Left renal cortex interstitium (tissue), 4 donors: ENCODE data around the gene BCAR1. TPM values are rescaled to one million over a fixed set of nuclear protein-coding genes. Genes with fewer than 3 reads are reported as not detected.
"Not testable (repeated sequence)": the region's sequence is repeated elsewhere in the genome, so short reads cannot be mapped to it uniquely, and the experiment has no call there.

Experiments used
- DNase-seq, 4 donors: peaks; one replicate each; pipeline ENCODE4 v3.0.0-alpha.2; 2013; ENCODE audit warnings: low read depth in 4 of 4, low spot score in 2 of 4, missing footprints in 1 of 4
- polyA plus RNA-seq, 4 donors: library from polyadenylated mRNA; unstranded; fragments of 120-200 nt; gene quantifications; one replicate each; pipeline ENCODE4 v1.2.1, GENCODE V29; 2013; ENCODE audit not compliant: insufficient read length in 4 of 4

The BCAR1 gene
- polyA plus RNA-seq, 4 donors: 39.3 to 78.8 (median 64.1) TPM

DNA sequence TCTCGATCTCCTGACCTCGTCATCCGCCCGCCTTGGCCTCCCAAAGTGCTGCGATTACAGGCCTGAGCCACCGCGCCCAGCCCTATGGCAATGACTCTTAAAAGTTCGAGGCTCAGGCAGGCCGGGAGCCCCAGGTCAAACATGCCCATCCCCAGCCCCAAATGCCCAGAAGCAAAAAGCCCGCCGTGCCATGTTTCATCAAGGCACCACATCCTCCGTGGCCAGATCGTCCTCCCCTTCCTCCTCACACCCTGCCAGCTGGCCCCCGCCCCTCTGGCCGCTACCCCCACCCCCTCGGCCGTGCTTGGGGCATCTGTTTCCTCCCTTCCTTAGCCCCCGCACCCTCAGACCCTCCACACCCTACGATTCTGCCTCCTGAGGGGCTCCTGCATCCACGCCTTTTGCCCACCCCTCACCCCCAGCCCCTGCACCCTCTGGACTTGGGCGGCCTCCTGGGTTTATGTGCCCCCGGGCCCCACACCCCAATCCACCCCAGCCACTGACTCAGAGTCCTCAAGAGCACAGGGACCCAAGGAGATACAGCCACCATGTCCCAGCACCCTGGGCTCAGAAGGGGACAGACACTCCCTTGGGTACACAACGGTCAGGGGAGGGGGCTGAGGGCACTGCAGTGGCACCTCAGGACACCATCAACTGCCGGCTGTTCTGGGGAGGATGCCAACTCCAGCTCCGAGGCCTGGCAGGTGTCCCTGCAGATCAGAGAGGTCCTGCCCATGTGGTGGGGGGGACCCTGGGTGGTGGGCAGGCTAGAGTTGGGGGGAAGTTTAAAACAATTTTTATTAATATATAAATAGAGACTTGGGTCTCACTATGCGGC, 25.5 kb downstream of the BCAR1 start:
- no peak for DNase-seq

DNA sequence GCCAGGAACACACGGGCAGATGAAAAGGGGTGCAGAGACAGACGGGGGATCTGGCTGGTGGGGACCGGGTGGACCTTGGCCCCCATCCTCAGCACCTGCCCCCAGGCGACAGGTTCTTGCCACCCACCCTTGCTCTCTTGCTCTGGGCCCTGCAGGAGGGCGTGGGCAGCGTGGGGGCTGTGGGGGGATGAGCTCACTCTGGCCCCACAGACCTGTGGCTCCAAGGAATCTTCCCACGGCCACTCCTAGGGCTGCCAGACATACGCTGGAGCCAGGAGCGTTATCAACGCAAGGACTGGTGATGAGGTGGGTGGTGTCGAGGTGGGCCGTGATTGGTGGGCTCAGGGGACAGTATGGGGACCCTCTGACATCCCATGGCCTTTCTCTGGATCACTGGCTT, 26.3 kb downstream of the BCAR1 start:
- no peak for DNase-seq

DNA sequence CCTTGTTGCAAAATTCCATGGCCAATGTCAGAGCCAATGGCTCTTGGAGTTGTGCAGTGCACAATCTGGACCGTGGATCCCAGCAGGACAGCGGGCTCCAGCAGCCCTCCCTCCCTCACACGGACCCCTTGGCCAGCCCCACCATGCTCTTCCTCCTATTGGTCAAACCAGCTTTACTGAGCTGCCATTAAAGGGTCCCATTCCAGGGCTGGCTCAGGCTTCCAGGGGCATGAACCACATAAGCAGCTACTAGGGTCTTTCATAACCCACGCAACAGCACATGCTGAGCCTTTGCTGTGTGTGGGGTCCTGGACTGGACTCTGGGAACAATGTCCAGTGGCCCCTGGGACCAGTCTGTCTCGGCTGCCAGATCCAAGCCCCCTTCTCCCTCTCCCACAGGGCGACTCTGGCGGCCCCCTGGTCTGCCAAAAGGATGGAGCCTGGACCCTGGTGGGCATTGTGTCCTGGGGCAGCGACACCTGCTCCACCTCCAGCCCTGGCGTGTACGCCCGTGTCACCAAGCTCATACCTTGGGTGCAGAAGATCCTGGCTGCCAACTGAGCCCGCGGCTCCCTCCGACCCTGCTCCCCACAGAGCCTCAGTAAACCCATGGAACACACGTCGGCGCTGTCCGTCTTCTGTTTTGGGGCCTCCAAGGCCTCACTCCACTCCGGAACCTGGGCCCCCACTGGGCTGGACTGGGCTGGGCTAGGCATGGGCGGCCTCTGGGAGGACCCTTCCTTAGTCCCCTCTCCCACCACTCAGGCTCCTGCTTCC, 26.9 kb downstream of the BCAR1 start:
- DNase-seq: no peak

GRCh38 chr16:75223129-75223528, 28.3 kb downstream of the BCAR1 start:
- not testable (repeated sequence) for DNase-seq

DNA sequence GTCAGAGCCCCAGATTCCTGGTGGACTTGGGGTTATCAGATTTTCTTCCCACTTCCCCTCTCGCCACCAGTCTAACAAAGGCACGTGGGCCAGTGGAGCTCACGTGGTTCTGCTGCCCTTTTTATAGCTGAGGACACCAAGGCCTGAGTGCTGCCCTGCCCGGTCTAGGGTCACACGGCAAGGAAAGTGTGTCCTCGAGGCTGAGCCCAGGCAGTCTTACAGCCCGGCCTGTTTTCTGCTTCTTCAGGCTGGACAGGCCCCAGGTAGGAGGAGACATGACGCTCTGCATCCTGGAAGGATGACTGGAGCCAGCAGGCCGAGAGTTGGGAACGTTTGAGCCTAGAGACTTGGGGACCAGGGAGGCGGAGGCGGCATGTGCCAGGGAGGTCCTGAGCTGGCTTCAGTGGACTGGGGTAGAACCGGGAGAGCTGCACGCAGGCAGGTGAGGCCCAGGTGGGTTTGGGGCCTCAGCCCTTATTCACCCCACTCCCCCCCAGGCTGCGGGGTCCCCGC, 29.1 kb downstream of the BCAR1 start:
- no peak for DNase-seq

DNA sequence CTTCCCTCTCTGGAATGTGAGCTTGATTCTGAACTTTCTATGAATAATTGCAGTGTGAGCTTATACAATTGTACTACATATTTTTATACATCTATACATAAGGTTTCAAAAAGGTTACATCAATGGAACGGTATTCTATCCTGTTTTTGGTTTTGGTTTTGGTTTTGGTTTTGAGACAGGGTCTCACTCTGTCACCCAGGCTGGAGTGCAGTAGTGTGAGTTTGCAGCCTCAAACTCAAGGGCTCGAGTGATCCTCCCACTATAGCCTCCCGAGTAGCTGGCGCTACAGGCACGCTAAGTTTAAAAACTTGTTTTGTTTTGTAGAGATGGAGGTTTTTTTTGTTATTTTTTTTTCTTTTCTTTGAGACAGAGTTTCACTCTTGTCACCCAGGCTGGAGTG, 31.6 kb downstream of the BCAR1 start:
- no peak for DNase-seq

DNA sequence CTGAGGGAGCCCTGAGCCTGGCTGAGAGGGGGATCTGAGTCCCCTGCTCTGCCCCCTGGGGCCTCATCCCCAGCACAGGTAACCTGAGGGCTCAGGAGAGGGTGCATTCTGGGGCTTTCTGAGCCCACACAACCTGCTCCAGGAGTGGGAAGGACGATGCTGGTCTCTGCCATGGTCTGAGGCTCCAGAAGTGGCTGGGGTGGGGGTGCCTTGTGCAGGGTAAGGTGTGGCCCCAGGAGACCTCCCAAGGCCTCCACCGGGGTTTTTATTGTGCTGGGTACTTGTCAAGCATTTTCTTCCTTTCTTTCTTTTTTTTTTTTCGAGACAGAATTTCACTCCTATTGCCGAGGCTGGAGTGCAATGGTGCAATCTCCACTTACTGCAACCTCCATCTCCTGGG, 32.3 kb downstream of the BCAR1 start:
- no peak for DNase-seq

DNA sequence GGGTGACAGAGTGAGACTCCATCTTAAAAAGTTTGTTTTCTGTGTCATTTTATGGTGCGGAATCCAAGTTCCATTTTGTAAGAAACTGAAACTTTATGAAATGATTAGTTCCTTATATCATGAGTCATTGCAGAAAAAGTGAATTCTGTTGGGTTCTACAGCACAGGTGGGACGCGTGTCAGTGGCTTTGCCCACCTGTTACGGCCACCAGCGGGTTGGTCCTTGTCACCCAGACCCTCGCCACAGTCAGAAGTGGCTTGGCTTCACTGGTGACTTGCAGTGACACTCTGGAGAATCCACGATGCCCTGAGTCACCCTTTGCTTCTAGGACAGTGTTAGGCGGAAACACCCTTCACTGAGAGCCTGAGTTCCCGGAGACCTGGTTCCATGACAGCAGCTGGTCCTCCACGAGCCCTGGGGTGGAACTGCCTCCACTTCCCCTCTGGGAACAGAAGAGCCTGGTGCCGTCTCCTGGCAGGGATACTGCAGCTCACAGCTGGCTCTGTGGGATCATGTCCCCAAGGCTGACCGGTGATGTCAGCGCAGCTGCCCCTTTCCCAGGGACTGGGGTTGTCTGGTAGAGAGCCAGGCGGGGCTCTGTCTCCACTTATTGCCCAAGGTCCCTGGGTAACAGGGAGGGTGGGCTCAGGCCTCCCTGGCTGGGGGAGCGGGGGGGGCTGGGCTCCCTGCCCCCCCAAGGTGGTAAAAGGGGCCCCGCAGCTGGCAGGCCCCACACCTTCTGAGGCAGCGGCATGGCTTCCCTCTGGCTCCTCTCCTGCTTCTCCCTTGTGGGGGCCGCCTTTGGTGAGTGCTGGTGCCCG, 33.0 kb downstream of the BCAR1 start, which contains the start of gene CTRB1:
Gene CTRB1 (plus strand): TSS at position 733 of the 821 bp plus-strand sequence. CDS start 20 bp downstream, at position 753.
- no peak for DNase-seq

GRCh38 chr16:75217389-75217851, 34.0 kb downstream of the BCAR1 start:
- DNase-seq: no peak

DNA sequence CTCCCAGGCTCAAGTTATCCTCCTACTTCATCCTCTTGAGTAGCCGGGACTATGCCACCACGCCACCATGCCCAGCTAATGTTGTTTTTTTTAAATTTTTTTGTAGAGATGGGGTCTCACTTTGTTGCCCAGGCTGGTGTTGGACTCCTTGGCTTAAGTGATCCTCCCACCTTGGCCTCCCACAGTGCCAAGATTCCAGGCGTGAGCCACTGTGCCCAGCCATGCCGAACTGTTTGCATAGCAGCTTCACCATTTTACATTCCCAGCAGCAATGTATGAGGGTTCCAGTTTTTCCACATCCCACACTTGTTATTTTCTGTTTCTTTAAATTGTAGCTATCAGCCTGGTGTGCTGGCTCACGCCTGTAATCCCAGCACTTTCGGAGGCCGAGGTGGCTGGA, 34.8 kb downstream of the BCAR1 start:
- no peak for DNase-seq

DNA sequence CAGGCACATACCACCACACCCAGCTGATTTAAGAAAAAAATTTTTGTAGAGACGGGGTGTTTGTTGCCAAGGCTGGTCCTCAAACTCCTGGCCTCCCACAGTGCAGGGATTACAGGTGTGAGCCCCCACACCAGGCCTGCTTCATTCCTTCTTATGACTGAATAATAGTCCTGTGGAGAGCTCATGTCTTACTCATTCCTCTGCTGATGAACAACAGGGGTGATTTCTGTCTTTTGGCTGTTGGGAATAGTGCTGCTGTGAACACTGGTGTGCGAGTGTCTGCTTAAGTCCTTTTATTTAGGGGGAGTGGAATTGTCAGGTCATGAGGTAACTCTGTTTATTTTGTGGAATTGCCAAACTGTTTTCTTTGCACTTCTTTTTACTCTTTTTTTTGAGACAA, 35.3 kb downstream of the BCAR1 start:
- no peak for DNase-seq

- not testable (repeated sequence) for DNase-seq
These were observed 40.1 kb downstream of the BCAR1 start for GRCh38 chr16:75211286-75211685.

DNA sequence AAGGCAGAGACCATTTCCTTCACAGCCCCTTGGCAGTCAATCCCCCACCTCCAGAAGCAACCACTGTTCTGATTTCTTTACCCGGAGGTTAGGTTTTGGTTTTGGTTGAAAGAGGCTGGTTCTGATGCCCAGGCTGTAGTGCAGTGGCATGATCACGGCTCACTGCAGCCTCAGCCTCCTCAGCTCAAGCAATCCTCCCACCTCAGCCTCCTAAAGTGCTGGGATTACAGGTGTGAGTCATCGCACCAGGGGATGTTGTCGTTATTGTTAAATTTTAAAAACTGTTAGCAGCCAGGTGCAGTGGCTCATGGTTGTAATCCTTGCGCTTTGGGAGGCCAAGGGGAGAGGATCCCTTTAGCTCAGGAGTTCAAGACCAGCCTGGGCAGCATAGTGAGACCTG, 41.5 kb downstream of the BCAR1 start:
- DNase-seq: no peak

DNA sequence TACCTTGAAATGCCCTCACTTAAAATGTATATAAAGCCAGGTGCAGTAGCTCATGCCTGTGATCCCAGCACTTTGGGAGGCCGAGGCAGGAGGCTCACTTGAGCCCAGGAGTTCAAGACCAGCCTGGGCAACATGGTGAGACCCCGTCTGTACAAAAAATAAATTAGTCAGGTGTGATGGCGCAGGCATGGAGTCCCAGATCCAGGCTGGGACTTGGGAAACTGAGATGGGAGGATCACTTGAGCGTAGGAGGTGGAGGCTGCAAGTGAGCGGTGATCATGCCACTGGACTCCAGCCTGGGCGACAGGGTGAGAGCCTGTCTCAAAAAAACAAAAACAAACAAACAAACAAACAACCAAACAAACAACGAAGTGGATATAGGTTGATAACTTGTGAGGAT, 41.9 kb downstream of the BCAR1 start:
- not testable (repeated sequence) for DNase-seq

DNA sequence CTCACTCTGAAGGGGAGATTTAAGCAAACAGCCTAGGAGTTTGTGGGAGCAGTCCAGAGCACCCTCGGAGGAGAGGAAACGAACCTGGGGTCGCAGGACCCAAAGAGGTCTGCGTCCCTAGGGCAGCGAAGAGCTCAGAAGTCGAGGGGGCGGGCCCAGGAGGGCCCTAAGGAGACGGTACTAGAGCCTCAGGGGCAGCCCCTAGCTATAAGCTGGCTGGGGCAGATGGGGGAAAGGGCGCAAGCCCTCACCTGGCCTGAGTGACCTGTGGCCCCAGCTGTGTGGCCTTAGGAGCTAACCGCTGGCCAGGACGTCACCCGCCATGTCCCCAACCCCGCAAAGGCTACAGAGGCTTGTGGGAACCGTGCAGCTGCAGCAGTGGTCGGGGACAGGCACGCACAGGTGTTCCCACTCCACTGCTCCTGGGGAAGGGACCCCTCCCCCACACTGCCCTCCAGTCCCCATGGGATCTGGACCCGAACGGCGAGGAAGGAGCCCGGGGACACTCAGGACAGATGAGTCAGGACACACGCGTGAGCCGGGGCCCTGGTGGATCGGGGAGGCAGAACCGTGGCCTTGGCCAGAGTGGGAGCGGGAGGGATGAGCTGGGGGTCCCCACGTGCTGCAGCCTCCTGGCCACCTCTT, 42.4 kb downstream of the BCAR1 start:
- no peak for DNase-seq

DNA sequence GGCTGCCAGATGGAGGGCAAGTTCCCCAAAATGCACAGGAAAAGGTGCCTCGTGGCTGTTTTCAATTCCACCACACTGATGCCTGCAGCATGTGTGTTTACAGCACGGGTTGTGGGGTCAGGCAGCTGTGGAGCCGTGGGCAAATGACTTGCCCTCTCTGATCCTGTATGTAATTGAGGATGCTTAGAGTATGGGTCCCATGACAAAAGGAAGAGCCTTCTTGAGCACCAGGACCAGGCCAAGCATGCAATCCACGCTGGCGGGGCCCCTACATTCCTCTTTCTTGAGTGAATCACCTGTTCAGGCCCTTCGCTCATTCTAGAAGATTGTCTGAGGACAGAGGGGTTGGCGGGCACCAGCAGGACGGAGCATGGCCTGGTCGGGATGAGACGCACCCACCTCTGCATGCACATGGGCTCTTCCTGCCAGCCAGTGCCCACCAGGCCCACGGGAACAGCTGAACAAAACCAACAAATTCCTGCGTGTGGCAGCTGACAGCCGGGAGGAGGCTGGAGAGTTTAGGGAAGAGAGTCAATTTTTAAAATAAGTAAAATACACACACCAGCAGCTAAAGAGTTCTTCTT, 43.1 kb downstream of the BCAR1 start:
- DNase-seq: no peak

DNA sequence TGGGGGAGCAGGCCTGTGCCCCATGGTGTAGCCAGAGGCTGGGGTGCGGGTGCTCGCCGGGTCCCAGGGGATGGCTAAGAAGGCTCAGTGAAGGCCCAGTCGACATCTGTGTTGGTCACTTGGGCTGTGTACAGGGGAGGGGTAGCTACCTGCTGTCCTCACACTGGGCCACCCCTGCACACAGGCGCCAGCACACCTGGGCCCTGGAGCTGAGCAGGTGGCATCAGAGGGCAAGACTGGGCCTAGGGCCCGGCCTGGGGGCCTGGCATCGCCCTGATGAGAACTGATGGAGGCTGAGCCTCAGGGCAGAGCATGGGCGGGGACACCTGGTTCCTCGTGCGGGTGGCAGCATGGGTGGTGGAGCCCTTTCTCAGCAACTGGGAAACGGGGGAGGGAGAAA, 43.6 kb downstream of the BCAR1 start:
- DNase-seq: no peak

- no peak for DNase-seq
These were observed 44.5 kb downstream of the BCAR1 start, which contains the start of gene CTRB2 for GRCh38 chr16:75206749-75207451. Gene CTRB2 (minus strand): TSS chr16:75207161. CDS start chr16:75207141, 20 bp downstream.
